Kidney (tissue), 14 donors: ENCODE data around the gene NRG3. TPM values are rescaled to one million over a fixed set of nuclear protein-coding genes. Genes with fewer than 3 reads are reported as not detected.
A peak's percentile ranks its signal among the peaks of the same experiment; 100 is the strongest.

ENCODE experiments used
- DNase-seq, 5 donors: peaks; one replicate each; pipeline ENCODE4 v3.0.0-alpha.2; 2013 to 2020
- FAIRE-seq: peaks from 2 replicates; lab custom pipeline; 2012; peaks lifted over from hg19 to GRCh38; lab: Jason Lieb, UNC
- H3K27ac ChIP-seq, 2 donors: one replicate each; pipeline ENCODE4 v1.7.0; 2013; ENCODE audit warnings: low read depth in 2 of 2, low read length in 2 of 2, inconsistent platforms in 1 of 2
- H3K27me3 ChIP-seq: one replicate; pipeline ENCODE4 v1.7.1; 2013; ENCODE audit warnings: low read length, inconsistent platforms; ENCODE audit not compliant: control insufficient read depth, insufficient read depth
- H3K36me3 ChIP-seq, 3 donors: one replicate each; pipeline versions ENCODE4 v1.7.0 to v1.7.1; 2013; ENCODE audit warnings: low read length in 3 of 3, control low read depth in 1 of 3, inconsistent platforms in 1 of 3; ENCODE audit not compliant: insufficient read depth in 3 of 3, control insufficient read depth in 2 of 3
- H3K4me1 ChIP-seq, 3 donors: one replicate each; pipeline versions ENCODE4 v1.7.0 to v1.7.1; 2013; ENCODE audit warnings: low read length in 3 of 3, inconsistent platforms in 1 of 3, low read depth in 1 of 3; ENCODE audit not compliant: control insufficient read depth in 2 of 3, insufficient read depth in 2 of 3
- H3K4me3 ChIP-seq, 3 donors: one replicate each; pipeline versions ENCODE4 v1.7.0 to v1.8.1; 2013; ENCODE audit warnings: low read length in 3 of 3, control low read depth in 1 of 3, inconsistent platforms in 1 of 3
- H3K9ac ChIP-seq, 3 donors: one replicate each; pipeline versions ENCODE4 v1.7.0 to v1.7.1; 2013; ENCODE audit warnings: low read length in 3 of 3, control low read depth in 1 of 3, inconsistent platforms in 1 of 3
- H3K9me3 ChIP-seq, 3 donors: one replicate each; pipeline versions ENCODE4 v1.7.0 to v1.7.1; 2013; ENCODE audit warnings: low read length in 3 of 3, control low read depth in 1 of 3, inconsistent platforms in 1 of 3; ENCODE audit not compliant: control insufficient read depth in 2 of 3, insufficient read depth in 1 of 3
- CTCF ChIP-seq: IDR thresholded peaks from 3 replicates; pipeline ENCODE4 v1.5.1; 2012; ENCODE audit warnings: mild to moderate bottlenecking, moderate library complexity, borderline replicate concordance; ENCODE audit not compliant: insufficient read depth; ENCODE audit errors: extremely low read depth
- intact Hi-C: fragments of 100-400 bp; cut with DNase I; formaldehyde crosslinking; loops from one replicate; pipeline ENCODE4 v1.11.1; 2022
- polyA plus RNA-seq: library from polyadenylated mRNA; stranded (reverse); fragments of 350-450 nt; fragmentation: Illumina TruSeq; extraction: RNeasy Lipid Tissue Mini Kit (QIAGEN cat#74804); gene quantifications from one replicate; pipeline ENCODE4 v1.2.3, GENCODE V29; 2014; ENCODE audit warnings: low read depth, low replicate concordance; ENCODE audit not compliant: insufficient read depth
- total RNA-seq: library from RNA; stranded (reverse); fragmentation: NEBNext Ultra II Directional; extraction: Animal tissue kit (Norgen Biotek cat#: 25700); gene quantifications from one replicate; pipeline ENCODE4 v1.2.1, GENCODE V29; 2021
- donor health status: control.
- donor health status: control.
- donor health status: control.
- donor health status: control.
- donor health status: control.
- donor health status: DM: yes; HTN: yes; CAD: no.
- donor health status: Normal renal cell carcinoma (clear cell type).

Gene NRG3
- total and polyA plus RNA-seq, 2 donors from 2014 or later = 0.62 to 5.4 TPM

DNA sequence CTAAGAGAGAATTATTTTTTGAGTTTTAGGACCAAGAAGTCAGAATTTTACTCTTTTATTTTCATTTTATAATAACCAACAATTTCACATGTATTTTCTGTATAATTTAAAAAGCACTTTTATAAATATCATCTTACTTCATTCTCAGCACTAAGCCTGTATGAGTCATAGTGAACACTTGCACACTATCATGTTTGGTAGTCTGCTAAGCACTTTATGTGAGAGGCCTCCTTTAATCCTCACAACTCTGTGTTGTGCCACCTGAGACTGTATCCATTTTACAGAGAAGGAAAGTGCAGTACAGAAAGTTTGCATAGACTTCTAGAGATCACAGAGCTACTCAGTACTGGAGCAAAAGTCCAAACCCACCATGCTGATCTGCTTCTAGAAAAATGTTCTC is 939.6 kb downstream of the NRG3 start:
- no peak for TF ChIP-seq CTCF
- no peak overlapping the region for H3K4me3 ChIP-seq
- intact Hi-C loops = no loop called here
- no peak for FAIRE-seq
- H3K27me3 ChIP-seq = no peaks in the 10 kb centered on the region
- no peak overlapping the region for H3K27ac ChIP-seq
- H3K36me3 ChIP-seq = no peaks in the 10 kb centered on the region
- no peak for DNase-seq
- H3K4me1 ChIP-seq = no peaks in the 10 kb centered on the region
- no peaks in the 10 kb centered on the region for H3K9me3 ChIP-seq
- no peak overlapping the region for H3K9ac ChIP-seq

DNA sequence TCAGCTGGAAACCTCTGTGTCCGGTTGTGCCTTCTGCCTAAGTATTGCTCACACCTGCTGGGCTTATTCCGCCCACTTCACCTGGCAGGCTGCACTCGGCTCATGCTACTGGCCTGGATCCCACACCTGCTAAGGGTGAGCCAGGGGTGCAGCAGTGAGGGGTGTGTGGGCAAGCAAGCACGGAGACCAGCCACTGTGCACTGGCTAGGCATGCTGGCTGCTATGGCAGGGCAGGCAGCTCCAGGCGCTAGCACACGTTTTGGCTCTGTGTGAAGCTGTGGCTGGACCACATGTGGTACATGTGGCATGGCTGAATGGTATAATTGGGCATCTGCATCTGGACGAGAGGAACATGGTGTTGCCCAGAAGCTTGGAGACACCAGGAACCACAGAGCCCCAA is 940.7 kb downstream of the NRG3 start:
- no peak for TF ChIP-seq CTCF
- FAIRE-seq (no peak), DNase-seq (peak in 1 of 5 donors; percentile 56)
- H3K27me3 ChIP-seq = no peaks in the 10 kb centered on the region
- no peaks in the 10 kb centered on the region for H3K4me1 ChIP-seq
- H3K27ac ChIP-seq = no peak overlapping the region
- no peak overlapping the region for H3K4me3 ChIP-seq
- H3K9me3 ChIP-seq = no peaks in the 10 kb centered on the region
- no peak overlapping the region for H3K9ac ChIP-seq
- no peaks in the 10 kb centered on the region for H3K36me3 ChIP-seq
- intact Hi-C loops = no loop called here

GRCh38 chr10:82817676-82818422 is 942.9 kb downstream of the NRG3 start:
- no peak overlapping the region for H3K27ac ChIP-seq
- H3K4me3 ChIP-seq = no peak overlapping the region
- H3K4me1 ChIP-seq = no peaks in the 10 kb centered on the region
- no peaks in the 10 kb centered on the region for H3K9me3 ChIP-seq
- H3K36me3 ChIP-seq = no peaks in the 10 kb centered on the region
- intact Hi-C loops = no loop called here
- FAIRE-seq (no peak), DNase-seq (no peak)
- H3K9ac ChIP-seq = no peak overlapping the region
- no peak for TF ChIP-seq CTCF
- no peaks in the 10 kb centered on the region for H3K27me3 ChIP-seq
